Measurements from ENCODE around the gene MAN1B1. TPM values are rescaled to one million over a fixed set of nuclear protein-coding genes. Genes with fewer than 3 reads are reported as not detected.

Gene MAN1B1
- total and polyA plus RNA-seq, 2 of the 4 experiments (the other 2 are of a cell fraction): 28.7 to 55.1 TPM

GRCh38 chr9:137075275-137075775 lies 11.5 kb upstream of the MAN1B1 start:
- Histone ChIP-seq H3K79me1 (ENCODE audit: low read depth in 1 of 2, low read length in 2 of 2) (peaks cover 8 to 23% of the 10 kb centered on the region in 2 experiments; a peak in 3 of 4 replicates), H4K5ac (ENCODE audit: low read depth, low read length) (no peak overlapping the region), H3K4me2 (ENCODE audit: low read depth, low read length) (no peak overlapping the region), H2BK5ac (ENCODE audit: low read depth, low read length, poor library complexity, severe bottlenecking) (no peak overlapping the region), H3K9ac (ENCODE audit: low read depth, low read length) (no peak overlapping the region), H3K36me3 (ENCODE audit: control insufficient read depth, insufficient read depth, low read length) (peaks cover 14% of the 10 kb centered on the region; the same call in 1 of the 2 replicates), H4K20me1 (ENCODE audit: insufficient read depth, low read length) (peaks cover 10% of the 10 kb centered on the region), H3K14ac (replicated peaks; ENCODE audit: low read depth, low read length) (no peak overlapping the region), H3K27ac (ENCODE audit: insufficient read depth, low read length) (no peak overlapping the region), H3K4ac (ENCODE audit: low read depth, low read length) (no peak overlapping the region), H2AK5ac (ENCODE audit: low read depth, low read length) (no peak overlapping the region; the same call in 1 of the 2 replicates), H3K56ac (ENCODE audit: extremely low read depth, insufficient read depth, low read length) (no peak overlapping the region), H2AFZ (replicated peaks; ENCODE audit: low read length, poor library complexity) (no peak overlapping the region), H3K18ac (ENCODE audit: low read depth, low read length) (no peak overlapping the region), H3K4me1 (ENCODE audit: control insufficient read depth, insufficient read depth, low read length) (no peaks in the 10 kb centered on the region; the same call in 1 of the 2 replicates), H4K8ac (ENCODE audit: low read depth in 2 of 2, low read length in 2 of 2) (no peak overlapping the region), H3K9me3 (ENCODE audit: control insufficient read depth, insufficient read depth, low read length) (no peaks in the 10 kb centered on the region), H4K91ac (ENCODE audit: insufficient read depth, low read depth, low read length) (no peak overlapping the region), H3K9me1 (ENCODE audit: insufficient read depth, low read length) (no peaks in the 10 kb centered on the region), H3K23ac (ENCODE audit: low read depth, low read length) (no peak overlapping the region), H3K27me3 (ENCODE audit: control insufficient read depth, insufficient read depth, low read length) (no peaks in the 10 kb centered on the region), H2BK15ac (ENCODE audit: low read depth, low read length) (no peak overlapping the region), H3K4me3 (ENCODE audit: insufficient read depth, low read depth, low read length) (no peak overlapping the region), H2BK120ac (ENCODE audit: low read depth, low read length) (no peak overlapping the region), H2AK9ac (replicated peaks; ENCODE audit: low read depth, low read length, poor library complexity) (no peak overlapping the region), H2BK20ac (ENCODE audit: low read depth, low read length) (no peak overlapping the region)
- DNase-seq (no peak), ATAC-seq (ENCODE audit: low read depth) (no peak)
- dilution Hi-C loops (cut with HindIII; ENCODE audit: low sequenced_read_pairs, unreplicated experiment) (no loop called here), intact Hi-C loops (cut with micrococcal nuclease) (no loop called here), in situ Hi-C loops (cut with MboI; ENCODE audit: low sequenced_read_pairs) (no loop called here)
- BruUV-seq (replicated peaks): no TSS peak
- CTCF ChIA-PET: no interaction called here
- no CpG with 5 or more reads among the region's 12 CpGs for WGBS, 2 experiments (ENCODE audit: extremely low coverage in 2 of 2, insufficient read length in 1 of 2)
- POLR2A ChIA-PET (ENCODE audit: unreplicated experiment): no interaction called here
- no peak for TF ChIP-seq NFE2L2 (IDR thresholded peaks at IDR 0.05; ENCODE audit: low read depth, low read length)
- peak; percentile 77 for TF ChIP-seq CEBPB (IDR thresholded peaks at IDR 0.05; ENCODE audit: low read depth, low read length)
